Smooth muscle cell (in vitro differentiated cells): ENCODE measurements around the gene ADCY7. TPM values are rescaled to one million over a fixed set of nuclear protein-coding genes. Genes with fewer than 3 reads are reported as not detected.

Experiments used
- DNase-seq: peaks from one replicate; lab custom pipeline; 2025; ENCODE audit not compliant: unreplicated experiment; lab: John Stamatoyannopoulos, UW
- H2AFZ ChIP-seq: fragments of 200-600 bp; sonication (generic); 2 replicates; pipeline ENCODE4 v1.6.0; 2016; ENCODE audit warnings: antibody characterized with exemption, low read depth, mild to moderate bottlenecking
- H3F3A ChIP-seq: fragments of 200-600 bp; sonication (generic); 2 replicates; pipeline ENCODE4 v1.6.0; 2017; ENCODE audit warnings: antibody characterized with exemption, low read depth
- H3K27ac ChIP-seq: fragments of 200-600 bp; sonication (generic); 2 replicates; pipeline ENCODE4 v1.5.1; 2016; ENCODE audit warnings: low read depth, mild to moderate bottlenecking
- H3K27me3 ChIP-seq: fragments of 200-600 bp; sonication (generic); 2 replicates; pipeline ENCODE4 v1.6.1; 2016; ENCODE audit warnings: low read depth, mild to moderate bottlenecking
- H3K36me3 ChIP-seq: fragments of 200-600 bp; sonication (generic); 2 replicates; pipeline ENCODE4 v1.5.1; 2016; ENCODE audit warnings: low read depth
- H3K4me1 ChIP-seq: fragments of 200-600 bp; sonication (generic); 2 replicates; pipeline ENCODE4 v1.5.1; 2016; ENCODE audit warnings: low read depth
- H3K4me2 ChIP-seq: fragments of 200-600 bp; sonication (generic); 2 replicates; pipeline ENCODE4 v1.6.0; 2016; ENCODE audit warnings: mild to moderate bottlenecking
- H3K4me3 ChIP-seq: fragments of 200-600 bp; sonication (generic); 2 replicates; pipeline ENCODE4 v1.5.1; 2016; ENCODE audit warnings: mild to moderate bottlenecking
- H3K79me2 ChIP-seq: fragments of 200-600 bp; sonication (generic); 2 replicates; pipeline ENCODE4 v1.6.0; 2016; ENCODE audit warnings: low read depth, mild to moderate bottlenecking
- H3K9ac ChIP-seq: fragments of 200-600 bp; sonication (generic); 2 replicates; pipeline ENCODE4 v1.6.0; 2016; ENCODE audit warnings: low read depth
- H3K9me3 ChIP-seq: fragments of 200-600 bp; sonication (generic); replicated peaks from 2 replicates; pipeline ENCODE4 v1.5.1; 2016; ENCODE audit warnings: low read depth
- H4K20me1 ChIP-seq: fragments of 200-600 bp; sonication (generic); 2 replicates; pipeline ENCODE4 v1.6.0; 2016; ENCODE audit warnings: low read depth
- WGBS: methylation state at CpG from one replicate; pipeline ENCODE4 v1.1.7; 2016; ENCODE audit warnings: low lambda C conversion rate; 5-methylcytosine and 5-hydroxymethylcytosine counted together
- polyA plus RNA-seq: library from polyadenylated mRNA; unstranded; fragments of >200 nt; fragmentation: Nextera tagmentation; extraction: Ambion mirVana; gene quantifications from 2 replicates; pipeline ENCODE4 v1.2.1, GENCODE V29; 2016
- total RNA-seq: library from RNA; depleted of rRNA; stranded (reverse); fragments of >200 nt; gene quantifications from 2 replicates; pipeline ENCODE4 v1.2.3, GENCODE V29; 2014
- TF ChIP-seq, protein P1 (sequence below): fragments of 200-600 bp; sonication (generic); IDR thresholded peaks from 2 replicates; pipeline ENCODE4 v1.5.1; 2017; ENCODE audit warnings: borderline replicate concordance, mild to moderate bottlenecking, antibody characterized with exemption; ENCODE audit not compliant: insufficient read depth, poor library complexity, severe bottlenecking

ADCY7 gene
- total and polyA plus RNA-seq, 2 experiments from 2014 or later: 28.1 to 31.6 TPM

DNA sequence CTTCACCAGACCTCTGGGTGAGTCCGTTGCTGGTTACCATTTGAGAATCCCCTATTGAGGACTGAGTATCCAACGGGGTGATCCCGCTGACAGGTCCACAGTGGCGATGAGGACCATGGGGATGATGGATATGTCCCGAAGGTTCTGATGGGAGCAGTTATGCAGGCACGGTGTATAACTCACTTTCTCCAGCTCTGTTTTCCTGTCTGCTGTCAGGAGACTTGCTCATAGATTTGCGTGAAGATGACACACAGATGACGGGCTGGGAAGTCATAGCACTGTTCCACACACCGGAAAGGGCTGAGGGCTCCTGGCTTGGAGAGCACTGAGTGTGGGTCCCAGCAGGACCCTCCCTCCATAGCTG, 22.2 kb upstream of the ADCY7 start:
- Histone ChIP-seq H3K36me3 (no peaks in the 10 kb centered on the region), H3K9me3 (no peaks in the 10 kb centered on the region), H2AFZ (no peak overlapping the region), H3K9ac (no peak overlapping the region), H3K4me2 (no peak overlapping the region), H3F3A (no peaks in the 10 kb centered on the region), H3K4me3 (no peak overlapping the region), H3K27me3 (no peaks in the 10 kb centered on the region), H3K79me2 (peaks cover 15% of the 10 kb centered on the region), H3K4me1 (peaks cover 12% of the 10 kb centered on the region), H4K20me1 (no peaks in the 10 kb centered on the region), H3K27ac (peak overlapping the region; percentile 34)
- no peak for DNase-seq
- TF ChIP-seq, protein P1, sequence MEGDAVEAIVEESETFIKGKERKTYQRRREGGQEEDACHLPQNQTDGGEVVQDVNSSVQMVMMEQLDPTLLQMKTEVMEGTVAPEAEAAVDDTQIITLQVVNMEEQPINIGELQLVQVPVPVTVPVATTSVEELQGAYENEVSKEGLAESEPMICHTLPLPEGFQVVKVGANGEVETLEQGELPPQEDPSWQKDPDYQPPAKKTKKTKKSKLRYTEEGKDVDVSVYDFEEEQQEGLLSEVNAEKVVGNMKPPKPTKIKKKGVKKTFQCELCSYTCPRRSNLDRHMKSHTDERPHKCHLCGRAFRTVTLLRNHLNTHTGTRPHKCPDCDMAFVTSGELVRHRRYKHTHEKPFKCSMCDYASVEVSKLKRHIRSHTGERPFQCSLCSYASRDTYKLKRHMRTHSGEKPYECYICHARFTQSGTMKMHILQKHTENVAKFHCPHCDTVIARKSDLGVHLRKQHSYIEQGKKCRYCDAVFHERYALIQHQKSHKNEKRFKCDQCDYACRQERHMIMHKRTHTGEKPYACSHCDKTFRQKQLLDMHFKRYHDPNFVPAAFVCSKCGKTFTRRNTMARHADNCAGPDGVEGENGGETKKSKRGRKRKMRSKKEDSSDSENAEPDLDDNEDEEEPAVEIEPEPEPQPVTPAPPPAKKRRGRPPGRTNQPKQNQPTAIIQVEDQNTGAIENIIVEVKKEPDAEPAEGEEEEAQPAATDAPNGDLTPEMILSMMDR: no peak
- 84% methylated on average over 9 of the region's 9 CpGs for WGBS

DNA sequence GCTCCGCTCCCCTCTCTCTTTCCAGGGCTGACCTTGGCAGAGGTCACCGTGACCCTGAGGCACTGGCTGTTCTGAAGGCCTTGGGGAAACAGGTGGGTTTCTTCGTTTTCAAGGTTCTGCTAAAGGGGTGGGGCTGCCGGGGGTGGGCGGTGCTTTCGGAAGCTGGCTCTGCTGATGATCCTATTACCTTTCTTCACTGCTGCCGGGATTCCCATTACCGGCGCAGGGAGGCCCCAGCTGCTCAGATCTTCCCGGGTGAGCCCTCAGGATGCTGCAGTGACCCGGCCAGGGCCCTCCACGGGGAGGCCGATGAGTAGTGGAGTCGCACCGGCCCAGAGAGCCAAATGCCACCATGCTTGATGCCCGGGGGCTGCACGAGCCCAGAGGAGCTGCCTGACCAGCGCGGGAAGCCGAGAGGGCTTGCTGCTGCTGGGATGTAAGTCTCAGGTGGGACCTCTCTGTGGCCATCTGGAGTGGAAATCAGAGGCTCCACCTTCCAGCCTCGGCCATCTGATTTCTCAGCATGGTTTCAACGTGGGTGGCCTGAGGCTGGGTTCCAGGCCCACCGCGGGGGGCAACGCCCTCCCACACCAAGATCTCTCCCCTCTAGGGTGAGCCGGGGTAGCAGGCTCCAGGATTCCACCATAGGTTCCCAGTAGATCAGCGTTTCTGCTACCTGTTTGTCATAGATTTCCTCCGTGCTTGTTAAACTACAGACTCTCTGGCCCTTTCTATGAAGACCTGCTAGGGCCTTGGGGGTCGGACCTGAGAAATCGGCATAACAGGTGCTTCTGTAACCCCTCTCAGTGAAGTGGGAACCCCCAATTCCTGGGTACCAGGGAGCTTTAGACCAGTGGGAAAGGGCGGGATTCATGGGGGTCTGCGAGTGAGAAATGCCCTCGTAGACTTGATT, 21.6 kb upstream of the ADCY7 start:
- H4K20me1 ChIP-seq: no peaks in the 10 kb centered on the region
- TF ChIP-seq, protein P1: no peak
- peak overlapping the region; percentile 34 for H3K27ac ChIP-seq
- no peak overlapping the region for H2AFZ ChIP-seq
- DNase-seq: no peak
- WGBS: 43% methylated on average over 33 of the region's 33 CpGs
- H3F3A ChIP-seq: no peaks in the 10 kb centered on the region
- no peaks in the 10 kb centered on the region for H3K27me3 ChIP-seq
- H3K9ac ChIP-seq: no peak overlapping the region
- H3K4me1 ChIP-seq: peaks cover 12% of the 10 kb centered on the region
- peaks cover 18% of the 10 kb centered on the region for H3K79me2 ChIP-seq
- H3K9me3 ChIP-seq: no peaks in the 10 kb centered on the region
- peak overlapping the region; percentile 75 for H3K4me3 ChIP-seq
- H3K36me3 ChIP-seq: no peaks in the 10 kb centered on the region
- peak overlapping the region; percentile 84 for H3K4me2 ChIP-seq

DNA sequence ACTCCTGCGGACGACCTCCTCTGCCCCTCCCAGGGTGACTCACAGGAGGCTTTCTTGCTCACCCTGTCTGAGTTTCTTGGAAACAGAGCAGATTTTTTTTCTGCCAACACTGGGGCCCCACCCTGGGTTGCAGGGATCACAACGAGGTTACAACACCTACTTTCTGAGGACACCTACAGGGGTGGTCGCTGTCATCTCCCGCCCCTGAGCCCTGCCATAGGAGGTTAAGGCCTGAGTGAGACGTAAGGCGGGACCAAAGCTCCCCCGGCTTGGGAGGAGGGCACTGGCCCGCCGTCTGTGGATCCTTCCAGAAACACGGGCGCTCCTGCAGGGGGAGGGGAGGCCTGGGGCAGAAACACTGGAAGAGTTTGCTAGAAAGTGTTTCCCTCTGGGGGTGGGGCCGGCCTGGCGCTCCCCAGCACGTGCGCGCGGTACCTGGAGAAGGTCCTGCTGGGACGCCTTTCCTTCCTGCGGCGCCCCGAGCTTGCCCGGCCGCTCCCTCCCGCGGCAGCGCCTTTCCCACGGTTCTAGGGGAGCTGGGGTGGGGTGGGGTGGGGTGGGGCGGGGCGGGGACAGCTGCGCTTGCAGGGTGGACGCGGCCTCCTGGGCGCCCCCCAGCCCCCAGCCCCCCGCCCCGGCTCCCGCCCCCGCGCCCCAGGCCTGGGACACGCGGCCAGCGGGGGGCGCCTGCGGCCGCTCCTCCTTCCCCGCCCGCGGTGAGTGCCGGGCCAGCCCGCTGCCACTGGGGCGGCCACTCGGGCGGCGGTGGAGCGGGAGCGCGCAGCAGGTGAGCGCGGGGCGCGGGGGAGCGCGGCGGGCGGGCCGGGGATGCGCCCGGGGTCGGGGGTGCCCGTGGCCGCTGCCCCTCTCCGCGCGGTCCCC, 20.7 kb upstream of the ADCY7 start:
- Histone ChIP-seq H3K27ac (peak overlapping the region; percentile 34), H3K36me3 (no peaks in the 10 kb centered on the region), H3K4me1 (peaks cover 12% of the 10 kb centered on the region), H3K9ac (peak overlapping the region; percentile 24), H3K79me2 (peaks cover 22% of the 10 kb centered on the region), H2AFZ (peak overlapping the region; percentile 23), H3K9me3 (no peaks in the 10 kb centered on the region), H3K27me3 (no peaks in the 10 kb centered on the region), H4K20me1 (no peaks in the 10 kb centered on the region), H3K4me3 (peak overlapping the region; percentile 75), H3K4me2 (peak overlapping the region; percentile 93), H3F3A (no peaks in the 10 kb centered on the region)
- TF ChIP-seq, protein P1: peak; percentile 36
- 2% methylated on average over 11 of the region's 74 CpGs for WGBS
- DNase-seq: no peak
